G401.6 (cell line): ENCODE results near the gene IFITM5.
"Not testable (repeated sequence)": the region's sequence is repeated elsewhere in the genome, so short reads cannot be mapped to it uniquely, and the experiment has no call there.

Experiments
- FAIRE-seq: peaks from 2 replicates; lab custom pipeline; 2012; peaks lifted over from hg19 to GRCh38; lab: Jason Lieb, UNC

IFITM5 gene

DNA sequence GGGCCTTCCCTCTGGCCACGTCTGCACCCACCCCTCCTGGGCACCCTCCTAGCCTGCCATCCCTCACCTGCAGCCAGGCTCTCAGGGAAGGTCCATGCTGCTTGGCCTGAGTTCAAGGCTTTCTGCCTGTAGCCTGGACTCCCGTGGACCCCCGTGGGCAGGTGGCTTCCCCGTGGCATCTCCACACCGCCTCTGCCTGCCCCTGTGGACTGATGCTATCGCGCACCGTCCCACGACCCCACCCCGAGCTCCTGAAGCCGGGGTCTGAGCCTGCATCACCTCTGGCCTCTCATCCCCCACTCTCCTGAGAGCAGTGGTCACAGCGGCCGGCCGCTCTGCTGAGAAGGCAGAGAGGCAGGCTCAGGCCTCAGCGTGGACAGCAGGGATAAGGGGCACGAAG, 4.5 kb downstream of the IFITM5 start:
- no peak for FAIRE-seq

DNA sequence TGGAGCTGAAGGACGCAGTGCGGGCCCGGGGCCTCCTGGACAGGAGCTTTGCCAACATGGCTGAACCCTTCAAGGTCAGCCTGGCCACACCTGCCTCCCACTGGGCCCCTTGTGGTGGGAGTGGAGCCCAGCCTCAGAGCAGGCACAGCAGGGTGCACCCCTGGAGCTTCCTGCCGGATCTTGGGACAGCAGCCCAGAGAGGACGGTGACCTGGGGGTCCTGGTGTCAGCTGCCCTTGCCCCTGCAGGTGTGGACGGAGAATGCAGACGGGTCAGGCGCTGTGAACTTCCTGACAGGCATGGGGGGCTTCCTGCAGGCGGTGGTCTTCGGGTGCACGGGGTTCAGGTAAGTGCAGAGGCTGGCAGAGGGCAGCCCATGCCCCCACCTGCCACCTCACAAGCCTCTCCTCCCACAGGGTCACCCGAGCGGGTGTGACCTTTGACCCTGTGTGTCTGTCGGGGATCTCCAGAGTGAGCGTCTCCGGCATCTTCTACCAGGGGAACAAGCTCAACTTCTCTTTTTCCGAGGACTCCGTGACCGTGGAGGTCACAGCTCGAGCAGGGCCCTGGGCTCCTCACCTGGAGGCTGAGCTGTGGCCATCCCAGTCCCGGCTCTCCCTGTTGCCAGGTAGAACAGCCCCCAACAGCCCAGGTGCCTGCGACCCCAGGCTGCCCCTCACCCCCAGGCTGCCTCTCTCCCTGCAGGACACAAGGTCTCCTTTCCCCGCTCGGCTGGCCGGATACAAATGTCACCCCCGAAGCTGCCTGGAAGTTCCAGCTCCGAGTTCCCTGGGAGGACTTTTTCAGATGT, 5.3 kb downstream of the IFITM5 start:
- FAIRE-seq, result no peak

DNA sequence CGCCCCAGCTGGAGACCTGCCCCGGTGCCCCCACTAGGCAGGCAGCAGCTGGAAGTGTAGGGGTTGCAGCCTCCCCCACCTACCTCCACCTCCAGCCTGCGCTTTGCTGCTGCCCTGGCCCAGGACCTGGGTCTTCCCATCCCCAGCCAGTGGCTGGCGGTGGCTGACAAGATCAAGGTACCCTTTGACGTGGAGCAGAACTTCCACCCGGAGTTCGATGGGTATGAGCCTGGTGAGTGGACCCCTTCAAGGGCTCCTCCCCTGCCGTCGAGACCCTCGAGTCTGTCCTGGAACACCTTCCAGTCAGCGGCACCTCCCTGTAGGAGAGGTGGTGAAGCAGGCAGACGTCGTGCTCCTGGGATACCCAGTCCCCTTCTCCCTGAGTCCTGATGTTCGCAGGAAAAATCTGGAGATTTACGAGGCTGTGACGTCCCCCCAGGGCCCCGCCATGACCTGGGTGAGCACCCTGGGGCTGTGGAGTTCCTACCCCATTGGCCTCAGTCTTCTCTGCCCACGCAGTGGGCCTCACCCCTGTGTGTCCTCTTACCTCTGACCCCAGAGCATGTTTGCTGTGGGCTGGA, 6.0 kb downstream of the IFITM5 start:
- FAIRE-seq, result no peak

DNA sequence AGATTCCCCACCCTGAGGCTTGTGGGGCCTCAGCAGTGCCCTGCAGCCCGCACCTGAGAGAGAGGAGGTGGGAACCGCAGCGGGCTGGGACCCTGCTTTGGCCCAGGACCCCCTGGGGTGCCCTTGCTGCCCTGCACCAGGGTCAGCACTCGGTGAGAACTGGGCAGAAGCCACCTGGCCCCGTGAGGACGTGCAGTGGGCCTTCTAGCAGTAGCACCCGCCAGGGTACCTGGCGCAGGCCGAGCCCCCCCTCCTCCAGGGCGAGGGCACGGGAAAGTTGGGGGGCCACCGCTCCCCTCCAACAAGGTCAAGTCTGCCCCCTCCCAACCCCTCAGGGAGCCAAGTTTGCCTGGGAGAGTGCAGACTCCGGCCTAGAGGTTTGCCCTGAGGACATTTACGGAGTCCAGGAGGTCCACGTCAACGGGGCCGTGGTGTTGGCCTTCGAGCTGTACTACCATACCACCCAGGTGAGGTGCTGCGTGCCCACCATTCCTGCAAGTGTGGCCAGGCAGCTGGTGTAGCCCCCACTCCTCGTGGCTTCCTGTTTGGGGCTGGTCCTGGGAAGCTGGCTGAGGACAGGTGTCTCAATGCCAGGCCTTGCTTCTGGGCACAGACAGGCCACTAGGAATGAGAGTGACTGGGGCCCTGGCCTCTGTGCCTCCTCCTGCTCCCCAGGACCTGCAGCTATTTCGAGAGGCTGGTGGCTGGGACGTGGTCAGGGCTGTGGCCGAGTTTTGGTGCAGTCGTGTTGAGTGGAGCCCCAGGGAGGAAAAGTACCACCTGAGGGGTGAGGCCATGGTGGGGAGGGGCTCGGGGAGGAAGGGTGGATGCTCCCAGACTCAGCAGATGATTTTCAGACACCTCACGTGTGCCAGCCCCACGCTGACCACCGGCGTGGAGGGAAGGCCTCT, 6.9 kb downstream of the IFITM5 start:
- FAIRE-seq, result no peak

DNA sequence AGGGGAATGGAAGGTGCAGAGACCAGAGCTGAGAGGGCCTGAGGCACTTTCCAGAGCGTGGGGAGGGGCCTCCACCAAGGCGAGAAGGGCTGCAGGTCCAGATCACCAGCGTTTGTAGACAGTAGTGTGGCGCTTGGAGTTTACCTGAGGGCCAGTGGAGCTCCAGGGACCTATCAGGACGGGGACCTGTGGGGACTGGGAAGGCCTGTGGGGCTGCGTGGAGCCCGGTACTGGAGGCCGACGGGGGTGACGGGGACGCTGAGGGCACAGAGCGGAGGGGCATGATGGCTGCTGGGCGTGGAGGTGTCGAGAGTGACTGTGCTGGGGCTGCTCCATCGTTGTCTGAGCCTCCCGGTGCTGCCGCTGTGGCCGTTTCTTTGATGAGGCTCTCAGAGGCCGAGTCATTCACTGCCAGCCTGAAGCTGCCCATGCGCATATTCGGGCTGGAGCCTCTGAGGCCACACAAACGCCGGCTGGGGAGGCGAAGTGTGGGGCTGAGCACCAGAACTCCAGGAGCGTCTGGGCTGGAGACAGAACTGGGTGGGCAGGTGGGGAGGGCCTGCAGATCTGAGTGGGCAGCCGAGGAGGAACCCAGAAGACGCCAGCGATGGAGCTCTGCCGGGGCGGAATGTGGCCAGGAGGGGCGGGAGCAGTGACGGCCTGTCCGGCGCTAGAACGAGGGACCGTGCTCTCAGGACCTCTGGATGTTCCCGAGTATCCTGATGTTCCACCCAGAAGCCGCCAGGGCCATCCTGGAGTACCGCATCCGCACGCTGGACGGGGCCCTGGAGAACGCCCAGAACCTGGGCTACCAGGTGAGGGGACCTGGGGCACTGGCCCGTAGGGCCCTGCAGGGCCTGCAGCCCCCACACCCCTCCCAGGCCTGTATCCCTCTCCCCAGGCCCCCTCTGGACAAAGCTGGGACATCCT, 7.8 kb downstream of the IFITM5 start:
- no peak for FAIRE-seq

DNA sequence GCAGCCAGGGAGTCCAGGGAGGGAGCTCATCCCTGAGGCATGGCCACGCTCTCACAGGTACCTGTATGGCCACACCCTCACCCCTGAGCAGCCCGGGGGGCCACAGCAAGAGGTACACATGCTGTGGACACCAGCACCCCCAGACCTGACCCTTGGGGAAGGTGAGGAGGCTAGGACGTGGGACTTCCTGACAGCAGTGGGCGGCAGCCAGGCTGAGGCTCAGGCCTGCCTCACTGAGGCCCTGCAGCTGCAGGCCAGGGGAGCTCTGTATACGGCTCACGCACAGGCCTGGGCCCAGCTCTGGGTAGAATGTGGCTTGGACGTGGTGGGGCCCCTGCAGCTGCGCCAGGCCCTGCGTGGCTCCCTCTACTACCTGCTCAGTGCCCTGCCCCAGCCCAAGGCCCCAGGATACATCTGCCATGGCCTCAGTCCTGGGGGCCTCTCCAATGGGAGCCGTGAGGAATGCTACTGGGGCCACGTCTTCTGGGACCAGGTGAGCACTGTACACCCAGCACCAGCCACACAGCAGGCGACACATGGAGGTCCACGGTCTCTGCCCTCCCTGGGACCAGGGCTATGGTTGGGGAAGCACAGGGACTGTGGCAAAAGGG, 8.6 kb downstream of the IFITM5 start:
- no peak for FAIRE-seq

DNA sequence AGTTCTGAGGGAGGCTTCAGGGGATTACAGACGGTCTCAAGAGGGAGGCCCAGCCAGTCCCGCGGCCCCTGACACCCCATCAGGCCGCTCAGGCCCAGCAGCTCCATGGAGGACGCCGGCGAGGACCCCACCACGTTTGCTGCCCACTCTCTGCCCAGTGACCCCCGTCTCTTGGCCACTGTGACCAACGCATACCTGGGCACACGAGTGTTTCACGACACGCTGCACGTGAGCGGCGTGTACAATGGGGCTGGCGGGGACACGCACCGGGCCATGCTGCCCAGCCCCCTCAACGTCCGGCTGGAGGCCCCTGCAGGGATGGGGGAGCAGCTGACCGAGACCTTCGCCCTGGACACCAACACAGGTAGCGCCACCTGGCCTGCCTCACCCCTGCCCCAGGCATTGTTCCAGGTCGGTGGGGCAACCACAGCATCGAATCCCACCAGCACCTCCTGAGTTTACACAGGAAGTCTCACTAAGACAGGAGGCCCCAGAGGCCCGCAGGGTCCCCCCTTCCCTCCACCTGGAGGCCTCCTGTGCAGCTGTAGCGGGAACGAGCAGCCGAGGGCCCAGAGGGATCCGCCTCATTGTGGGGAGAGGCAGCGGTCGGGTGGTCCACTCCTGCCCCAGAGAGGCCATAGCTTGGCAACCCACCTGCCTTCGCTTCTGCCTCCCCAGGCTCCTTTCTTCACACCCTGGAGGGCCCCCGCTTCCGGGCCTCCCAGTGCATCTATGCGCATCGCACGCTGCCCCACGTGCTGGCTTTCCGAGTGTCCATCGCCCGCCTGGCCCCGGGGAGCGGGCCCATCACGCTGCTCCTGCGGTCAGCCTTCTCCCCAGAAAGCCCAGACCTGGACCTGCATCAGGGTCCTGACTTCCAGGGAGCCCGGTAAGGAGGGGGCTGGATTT, 9.4 kb downstream of the IFITM5 start:
- no peak for FAIRE-seq

DNA sequence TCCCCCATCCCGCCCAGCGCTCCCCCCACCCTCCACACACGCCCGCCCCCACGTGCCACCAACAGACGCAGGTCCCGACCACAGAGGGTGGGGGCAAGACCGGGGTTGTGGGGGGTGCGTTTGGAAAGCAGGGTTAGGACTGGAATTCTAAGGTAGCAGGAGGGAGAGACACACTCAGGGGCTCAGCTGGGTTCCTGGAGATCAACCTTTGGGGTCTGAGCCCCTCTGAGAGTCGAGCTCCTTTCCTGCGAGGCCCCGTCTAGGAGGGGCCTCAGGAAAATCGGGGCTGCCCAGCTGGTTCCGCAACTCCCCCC, 10.0 kb downstream of the IFITM5 start:
- no peak for FAIRE-seq

DNA sequence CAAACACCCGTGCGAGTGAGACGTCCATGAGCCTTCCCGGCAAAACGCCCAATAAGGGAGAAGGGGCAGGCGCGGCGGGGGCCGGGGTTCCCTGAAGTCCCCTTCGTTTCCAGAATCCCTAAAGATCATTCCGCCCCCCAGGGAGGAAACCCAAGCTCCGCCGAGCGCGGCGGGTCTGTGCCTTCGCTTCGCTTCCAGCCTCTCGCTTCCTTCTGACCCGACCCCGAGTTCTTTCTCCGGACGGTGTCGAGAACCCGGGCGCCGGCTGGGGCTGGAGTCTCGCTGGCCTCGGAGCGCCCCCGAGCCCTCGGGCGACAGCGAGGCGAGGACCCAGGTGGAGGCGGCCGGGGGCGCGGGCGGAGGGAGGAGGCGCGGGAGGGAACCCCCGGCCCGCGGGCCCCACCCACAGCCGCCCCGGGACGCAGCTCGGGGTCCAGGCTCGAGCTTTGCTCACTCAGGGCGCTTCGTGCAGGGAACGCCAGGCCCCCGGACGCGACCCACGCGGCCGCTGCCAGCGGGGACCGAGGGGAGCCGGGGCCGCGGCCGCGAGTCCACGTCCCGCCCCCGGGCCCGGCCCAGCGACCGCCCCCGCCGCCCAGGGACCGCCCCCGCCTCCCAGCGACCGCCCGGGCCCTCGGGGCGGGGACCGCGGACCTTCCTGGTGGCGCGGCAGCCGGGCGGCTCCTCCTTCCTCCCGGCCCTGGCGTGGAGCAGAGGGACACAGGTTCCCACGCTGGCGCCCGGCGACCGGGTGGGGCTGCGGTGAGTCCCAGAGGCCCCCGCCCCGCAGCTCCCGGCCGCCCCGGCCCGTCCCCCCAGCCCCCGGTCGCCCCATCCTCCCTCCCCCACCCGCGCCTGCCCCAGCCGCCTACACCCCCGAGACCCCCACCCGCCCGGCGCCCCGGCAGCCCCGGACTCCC, 10.6 kb downstream of the IFITM5 start, which contains the start of gene PGGHG:
TSS of gene PGGHG (plus strand) at position 649 of the 920 bp plus-strand sequence. CDS start 691 bp downstream, outside the sequence.
- FAIRE-seq, result no peak

DNA sequence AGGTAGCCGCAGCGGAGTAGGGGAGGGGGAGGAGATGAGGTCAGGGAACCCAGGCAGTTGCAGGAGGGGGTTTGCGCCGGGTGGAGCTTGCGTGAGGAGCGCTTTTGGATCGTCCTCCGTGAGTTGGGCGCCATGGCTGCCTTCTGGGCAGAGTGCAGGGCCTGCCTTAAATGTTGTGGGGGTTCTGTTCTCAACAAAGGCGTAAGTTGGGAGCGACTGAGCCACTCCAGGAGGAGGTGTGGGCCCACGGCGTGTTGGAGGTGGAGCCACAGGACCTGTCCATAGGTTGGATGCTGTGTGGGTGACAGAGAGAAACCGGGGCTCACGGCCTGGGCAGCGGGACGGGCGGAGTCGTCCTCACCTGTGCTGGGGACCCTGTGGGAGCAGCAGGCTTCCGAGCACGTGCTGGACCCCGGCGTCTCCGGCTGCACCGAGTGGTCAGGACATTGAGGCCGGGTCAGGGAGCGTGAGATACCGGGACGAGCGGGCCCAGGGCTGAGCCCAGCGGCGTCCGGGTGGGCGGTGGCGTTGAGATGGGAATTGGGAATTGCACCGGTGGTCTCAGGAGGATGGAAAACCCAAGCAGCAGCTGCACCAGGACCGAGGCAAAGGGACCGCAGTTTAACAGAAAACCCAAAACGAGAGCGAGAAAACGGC, 11.4 kb downstream of the IFITM5 start:
- FAIRE-seq, result no peak

DNA sequence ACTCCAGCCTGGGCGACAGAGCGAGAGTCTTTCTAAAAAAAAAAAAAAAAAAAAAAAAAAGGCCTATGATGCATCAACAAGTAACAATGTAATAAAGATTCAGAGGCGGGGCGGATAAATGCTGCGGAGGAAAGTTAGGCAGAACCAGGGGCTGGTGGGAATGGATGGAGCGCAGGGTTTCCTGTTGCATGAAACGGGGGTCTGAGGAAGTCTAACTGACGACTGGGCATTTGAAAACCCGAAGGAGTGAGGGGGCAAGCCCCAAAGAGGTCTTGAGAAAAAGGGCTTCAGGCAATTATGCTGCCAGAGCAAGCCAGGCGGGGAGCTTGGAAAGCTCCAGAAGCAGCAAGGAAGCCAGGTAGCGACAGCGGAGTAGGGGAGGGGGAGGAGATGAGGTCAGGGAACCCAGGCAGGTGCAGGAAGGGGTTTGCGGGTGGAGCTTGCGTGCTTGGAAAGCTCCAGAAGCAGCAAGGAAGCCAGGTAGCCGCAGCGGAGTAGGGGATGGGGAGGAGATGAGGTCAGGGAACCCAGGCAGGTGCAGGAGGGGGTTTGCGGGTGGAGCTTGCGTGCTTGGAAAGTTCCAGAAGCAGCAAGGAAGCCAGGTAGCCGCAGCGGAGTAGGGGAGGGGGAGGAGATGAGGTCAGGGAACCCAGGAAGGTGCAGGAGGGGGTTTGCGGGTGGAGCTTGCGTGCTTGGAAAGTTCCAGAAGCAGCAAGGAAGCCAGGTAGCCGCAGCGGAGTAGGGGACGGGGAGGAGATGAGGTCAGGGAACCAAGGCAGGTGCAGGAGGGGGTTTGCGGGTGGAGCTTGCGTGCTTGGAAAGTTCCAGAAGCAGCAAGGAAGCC, 12.1 kb downstream of the IFITM5 start:
- not testable (repeated sequence) for FAIRE-seq

DNA sequence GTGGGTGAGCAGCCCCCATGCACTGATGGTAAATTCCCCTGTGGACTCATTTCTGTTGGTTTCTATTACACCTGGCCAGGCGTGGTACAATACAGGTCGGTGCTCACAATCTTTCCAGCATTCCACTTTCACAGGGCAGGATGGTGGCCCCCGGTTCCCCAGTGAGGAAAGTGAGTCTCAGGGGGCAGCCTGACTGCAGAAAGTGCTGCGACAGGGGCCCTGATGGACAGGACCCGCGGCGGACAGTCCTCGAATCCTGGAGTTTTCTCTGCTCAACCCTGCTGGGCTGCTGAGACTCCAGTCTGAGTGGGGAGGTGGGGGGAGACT, 13.5 kb downstream of the IFITM5 start:
- no peak for FAIRE-seq

DNA sequence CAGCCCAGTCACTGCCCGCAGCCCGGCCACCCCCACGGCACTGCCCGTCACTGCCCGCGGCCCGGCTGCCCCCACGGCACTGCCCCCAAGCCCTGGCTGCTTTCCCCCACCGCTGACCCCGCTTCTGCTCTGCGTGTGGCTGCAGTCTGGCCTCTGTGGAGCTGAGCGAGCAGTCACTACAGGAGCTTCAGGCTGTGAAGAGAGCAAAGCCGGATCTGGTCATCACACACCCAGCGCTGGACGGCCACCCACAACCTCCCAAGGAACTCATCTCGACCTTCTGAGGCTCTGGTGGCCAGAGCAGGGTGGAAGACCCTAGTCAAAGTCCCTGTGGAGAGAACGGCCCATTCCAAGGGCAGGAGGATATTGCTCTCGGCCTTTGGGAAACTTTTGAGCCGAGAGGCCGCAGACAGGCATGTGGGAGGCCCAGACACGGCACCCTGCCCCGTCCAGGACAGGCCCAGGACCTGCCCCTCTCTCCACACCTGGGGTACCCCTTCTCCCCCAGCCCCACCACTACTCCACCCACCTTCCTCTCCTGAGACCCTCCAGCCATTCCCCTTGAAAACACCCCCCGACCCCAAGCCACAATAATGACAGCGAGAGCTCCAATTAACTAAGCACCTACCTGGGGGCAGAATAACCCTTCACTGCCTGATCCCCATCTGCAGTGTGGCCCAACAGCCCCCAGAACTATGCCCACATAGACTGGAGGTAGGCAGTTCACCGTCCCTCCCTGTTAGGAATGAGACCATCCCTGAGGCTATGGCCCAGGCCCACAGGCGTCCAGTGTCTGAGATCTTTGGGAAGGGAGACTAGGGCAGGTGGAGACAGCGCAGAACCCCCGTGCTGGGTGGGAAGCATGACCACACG, 14.1 kb downstream of the IFITM5 start:
- no peak for FAIRE-seq

DNA sequence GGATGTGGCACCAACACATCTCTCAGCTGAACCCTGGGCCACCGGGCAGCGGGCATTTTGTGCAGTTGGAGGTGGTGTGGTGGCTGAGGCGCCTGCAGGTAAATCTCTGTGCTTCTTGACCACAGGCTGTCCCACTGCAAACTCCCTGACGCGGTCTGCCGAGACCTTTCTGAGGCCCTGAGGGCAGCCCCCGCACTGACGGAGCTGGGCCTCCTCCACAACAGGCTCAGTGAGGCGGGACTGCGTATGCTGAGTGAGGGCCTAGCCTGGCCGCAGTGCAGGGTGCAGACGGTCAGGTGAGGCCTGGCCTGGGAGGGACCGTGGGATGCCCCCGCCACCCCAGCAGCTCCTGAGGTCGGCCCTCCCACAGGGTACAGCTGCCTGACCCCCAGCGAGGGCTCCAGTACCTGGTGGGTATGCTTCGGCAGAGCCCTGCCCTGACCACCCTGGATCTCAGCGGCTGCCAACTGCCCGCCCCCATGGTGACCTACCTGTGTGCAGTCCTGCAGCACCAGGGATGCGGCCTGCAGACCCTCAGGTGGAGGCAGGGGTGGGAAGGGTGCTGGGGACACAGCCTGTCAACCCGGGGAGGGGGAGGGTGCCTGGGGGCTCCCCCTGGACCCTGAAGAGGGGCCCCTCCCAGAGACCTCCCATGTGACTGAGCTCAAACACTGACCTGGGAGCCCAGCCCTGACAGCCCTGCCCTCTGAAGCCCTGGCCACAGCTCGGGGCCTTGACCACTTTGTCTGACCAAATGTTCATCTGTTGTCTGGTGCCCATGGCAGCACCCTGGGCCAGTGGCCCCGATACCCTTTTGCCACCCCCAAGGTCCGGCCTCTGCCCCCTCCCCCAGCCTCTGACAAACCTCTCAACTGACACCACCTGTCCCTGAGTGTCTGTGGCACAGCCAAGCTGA, 15.0 kb downstream of the IFITM5 start:
- no peak for FAIRE-seq

DNA sequence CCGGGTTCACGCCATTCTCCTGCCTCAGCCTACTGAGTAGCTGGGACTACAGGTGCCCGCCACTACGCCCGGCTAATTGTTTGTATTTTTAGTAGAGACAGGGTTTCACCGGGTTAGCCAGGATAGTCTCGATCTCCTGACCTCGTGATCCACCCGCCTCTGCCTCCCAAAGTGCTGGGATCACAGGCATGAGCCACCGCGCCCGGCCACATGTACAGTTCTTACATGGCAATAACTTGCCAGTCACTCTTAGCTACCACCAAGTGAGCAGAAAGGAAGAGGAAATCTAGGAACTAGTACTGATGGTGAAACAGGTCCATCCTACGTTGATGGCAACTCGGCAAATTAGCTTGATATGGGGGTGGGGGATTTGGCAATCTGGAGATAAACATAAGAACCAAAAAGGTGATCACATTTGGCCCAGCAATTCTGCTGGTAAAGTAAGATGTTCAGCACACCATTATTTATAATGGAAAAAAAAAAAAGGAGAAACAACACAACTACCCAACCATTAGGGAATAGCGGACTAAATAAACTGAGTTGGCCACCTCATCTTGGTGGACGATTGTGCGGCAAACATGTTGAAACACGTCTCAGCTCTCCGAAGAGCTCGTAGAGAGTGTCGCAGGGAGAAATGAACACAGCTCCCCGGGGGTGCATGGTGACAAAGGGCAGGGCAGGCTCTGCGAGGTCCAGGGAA, 15.8 kb downstream of the IFITM5 start:
- FAIRE-seq, result no peak
